Measurements from ENCODE around the gene GALNT14.

Gene GALNT14

GRCh38 chr2:31054842-31055388, 83.3 kb downstream of the GALNT14 start:
- Histone ChIP-seq H2AK5ac (ENCODE audit: low read length, severe bottlenecking) (no peak overlapping the region), H2AFZ (ENCODE audit: low read depth, low read length) (no peak overlapping the region), H2BK5ac (ENCODE audit: low read depth, low read length, poor library complexity, severe bottlenecking) (no peak overlapping the region), H3K14ac (ENCODE audit: low read length in 2 of 2) (no peak overlapping the region), H3K9me3 (ENCODE audit: control insufficient read depth, low read length) (no peaks in the 10 kb centered on the region), H2BK120ac (ENCODE audit: low read depth, low read length) (no peak overlapping the region), H2BK15ac (ENCODE audit: low read depth, poor library complexity, severe bottlenecking) (no peak overlapping the region), H3K4me3 (ENCODE audit: insufficient read depth in 1 of 2, low read depth in 1 of 2, low read length in 2 of 2) (no peak overlapping the region), H3K23ac (ENCODE audit: low read length in 2 of 2) (no peak overlapping the region), H4K91ac (ENCODE audit: low read length) (no peak overlapping the region), H3K36me3 (ENCODE audit: control insufficient read depth in 1 of 2, insufficient read depth in 2 of 2, low read depth in 1 of 2, low read length in 2 of 2) (peaks cover 0 to 2% of the 10 kb centered on the region in 2 experiments), H3K4me2 (ENCODE audit: low read length, poor library complexity, severe bottlenecking) (no peak overlapping the region), H3K4me1 (ENCODE audit: control insufficient read depth, insufficient read depth, low read depth, low read length) (peaks cover 18% of the 10 kb centered on the region), H3K4ac (ENCODE audit: low read depth in 1 of 2, low read length in 2 of 2) (no peak overlapping the region), H3K9ac (ENCODE audit: low read length) (no peak overlapping the region), H3K18ac (ENCODE audit: low read depth in 1 of 2, low read length in 2 of 2) (no peak overlapping the region), H3K27ac (ENCODE audit: low read length, poor library complexity, severe bottlenecking) (no peak overlapping the region), H3K27me3 (ENCODE audit: control insufficient read depth in 1 of 2, insufficient read depth in 1 of 2, low read length in 2 of 2) (no peaks in the 10 kb centered on the region), H3K79me1 (replicated peaks; ENCODE audit: low read length, poor library complexity, severe bottlenecking) (peaks cover 64% of the 10 kb centered on the region), H4K8ac (ENCODE audit: low read length) (no peak overlapping the region), H2BK12ac (ENCODE audit: low read length in 2 of 2) (no peak overlapping the region)
- no peak for DNase-seq
- 71% methylated on average over 7 of the region's 7 CpGs for WGBS

DNA sequence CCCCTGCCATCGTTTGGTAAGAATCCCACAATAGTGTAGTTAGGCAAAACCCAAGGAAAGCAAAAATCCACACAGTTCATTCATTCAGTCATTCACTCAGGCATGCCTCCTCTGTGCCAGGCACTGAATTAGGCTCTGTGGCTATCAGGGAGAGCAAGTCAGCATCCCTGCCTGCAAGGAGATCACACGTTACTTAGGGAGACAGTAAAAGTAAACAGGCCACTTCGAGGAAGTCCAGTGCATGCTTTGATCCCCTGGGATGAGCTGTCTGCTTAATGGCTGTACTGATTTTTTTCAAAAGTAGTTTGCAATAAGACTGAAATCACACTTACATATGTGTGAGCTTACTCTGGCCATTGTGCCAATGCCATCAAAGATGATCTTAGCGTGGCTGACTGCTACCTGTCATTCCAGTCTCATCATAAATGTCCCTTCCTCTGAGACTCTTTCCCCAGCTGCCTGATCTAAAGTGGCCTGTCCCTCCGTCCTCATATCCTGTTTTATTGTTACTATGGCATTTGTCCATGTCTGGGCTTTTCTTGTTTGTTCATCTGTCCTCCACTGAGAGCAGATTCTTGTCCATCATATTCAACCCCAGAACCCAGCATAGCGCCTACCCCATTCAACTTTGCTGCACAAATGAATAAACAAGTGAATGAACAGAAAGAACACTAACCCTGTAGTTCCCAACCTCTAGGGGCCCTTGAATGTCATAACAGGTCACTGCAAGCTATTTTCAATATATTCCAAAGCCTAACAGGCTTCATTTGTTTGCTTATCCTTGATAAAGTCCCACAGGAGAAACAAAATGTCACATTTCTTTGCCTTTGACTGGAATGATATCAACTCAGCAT, 84.1 kb downstream of the GALNT14 start:
- Histone ChIP-seq H2BK15ac (ENCODE audit: low read depth, poor library complexity, severe bottlenecking) (no peak overlapping the region), H3K79me1 (replicated peaks; ENCODE audit: low read length, poor library complexity, severe bottlenecking) (peaks cover 70% of the 10 kb centered on the region), H3K9me3 (ENCODE audit: control insufficient read depth, low read length) (no peaks in the 10 kb centered on the region), H3K4me1 (ENCODE audit: control insufficient read depth, insufficient read depth, low read depth, low read length) (peaks cover 18% of the 10 kb centered on the region), H3K4ac (ENCODE audit: low read depth in 1 of 2, low read length in 2 of 2) (no peak overlapping the region), H3K36me3 (ENCODE audit: control insufficient read depth in 1 of 2, insufficient read depth in 2 of 2, low read depth in 1 of 2, low read length in 2 of 2) (peaks cover 0 to 2% of the 10 kb centered on the region in 2 experiments), H3K9ac (ENCODE audit: low read length) (no peak overlapping the region), H2AFZ (ENCODE audit: low read depth, low read length) (no peak overlapping the region), H3K14ac (ENCODE audit: low read length in 2 of 2) (no peak overlapping the region), H3K18ac (ENCODE audit: low read depth in 1 of 2, low read length in 2 of 2) (no peak overlapping the region), H4K8ac (ENCODE audit: low read length) (no peak overlapping the region), H3K27me3 (ENCODE audit: control insufficient read depth in 1 of 2, insufficient read depth in 1 of 2, low read length in 2 of 2) (no peaks in the 10 kb centered on the region), H2BK120ac (ENCODE audit: low read depth, low read length) (no peak overlapping the region), H4K91ac (ENCODE audit: low read length) (no peak overlapping the region), H3K4me3 (ENCODE audit: insufficient read depth in 1 of 2, low read depth in 1 of 2, low read length in 2 of 2) (no peak overlapping the region), H2AK5ac (ENCODE audit: low read length, severe bottlenecking) (no peak overlapping the region), H2BK12ac (ENCODE audit: low read length in 2 of 2) (no peak overlapping the region), H2BK5ac (ENCODE audit: low read depth, low read length, poor library complexity, severe bottlenecking) (no peak overlapping the region), H3K27ac (ENCODE audit: low read length, poor library complexity, severe bottlenecking) (no peak overlapping the region), H3K23ac (ENCODE audit: low read length in 2 of 2) (no peak overlapping the region), H3K4me2 (ENCODE audit: low read length, poor library complexity, severe bottlenecking) (no peak overlapping the region)
- DNase-seq = no peak
- 47% methylated on average over 6 of the region's 6 CpGs for whole genome bisulfite sequencing

DNA sequence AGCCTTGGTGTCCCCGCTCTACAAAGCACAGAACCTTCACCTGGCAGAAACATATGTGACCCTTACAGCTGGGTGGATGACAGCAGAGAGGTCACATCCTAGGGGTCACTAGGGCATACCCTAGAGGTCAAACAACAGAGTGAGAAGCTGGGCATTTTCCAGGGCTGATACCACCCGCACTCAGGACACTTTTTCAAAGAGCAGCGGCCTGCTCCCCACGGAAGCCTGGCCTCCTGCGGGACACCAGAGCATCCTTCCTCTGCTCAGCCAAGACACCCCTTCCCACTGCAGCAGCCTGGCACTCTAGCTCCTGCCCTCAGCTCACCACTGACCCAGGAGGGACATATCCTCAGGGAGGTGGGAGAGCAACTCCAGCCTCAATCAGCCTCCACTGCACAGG, 86.0 kb downstream of the GALNT14 start:
- H4K8ac ChIP-seq (ENCODE audit: low read length) = no peak overlapping the region
- no peaks in the 10 kb centered on the region for H3K27me3 ChIP-seq (ENCODE audit: control insufficient read depth in 1 of 2, insufficient read depth in 1 of 2, low read length in 2 of 2)
- H2AFZ ChIP-seq (ENCODE audit: low read depth, low read length) = no peak overlapping the region
- H3K14ac ChIP-seq (ENCODE audit: low read length in 2 of 2) = no peak overlapping the region
- no peak overlapping the region for H3K27ac ChIP-seq (ENCODE audit: low read length, poor library complexity, severe bottlenecking)
- no peak overlapping the region for H2BK12ac ChIP-seq (ENCODE audit: low read length in 2 of 2)
- no peak overlapping the region for H4K91ac ChIP-seq (ENCODE audit: low read length)
- H2BK5ac ChIP-seq (ENCODE audit: low read depth, low read length, poor library complexity, severe bottlenecking) = no peak overlapping the region
- no peak overlapping the region for H3K9ac ChIP-seq (ENCODE audit: low read length)
- H2BK120ac ChIP-seq (ENCODE audit: low read depth, low read length) = no peak overlapping the region
- peaks cover 72% of the 10 kb centered on the region for H3K79me1 ChIP-seq (replicated peaks; ENCODE audit: low read length, poor library complexity, severe bottlenecking)
- 95% methylated on average over 5 of the region's 5 CpGs for WGBS
- H3K4ac ChIP-seq (ENCODE audit: low read depth in 1 of 2, low read length in 2 of 2) = no peak overlapping the region
- H3K4me1 ChIP-seq (ENCODE audit: control insufficient read depth, insufficient read depth, low read depth, low read length) = peaks cover 18% of the 10 kb centered on the region
- no peak overlapping the region for H2AK5ac ChIP-seq (ENCODE audit: low read length, severe bottlenecking)
- no peak overlapping the region for H3K4me2 ChIP-seq (ENCODE audit: low read length, poor library complexity, severe bottlenecking)
- H2BK15ac ChIP-seq (ENCODE audit: low read depth, poor library complexity, severe bottlenecking) = no peak overlapping the region
- no peak for DNase-seq
- H3K36me3 ChIP-seq (ENCODE audit: control insufficient read depth in 1 of 2, insufficient read depth in 2 of 2, low read depth in 1 of 2, low read length in 2 of 2) = peaks cover 0 to 2% of the 10 kb centered on the region in 2 experiments
- H3K4me3 ChIP-seq (ENCODE audit: insufficient read depth in 1 of 2, low read depth in 1 of 2, low read length in 2 of 2) = no peak overlapping the region
- H3K9me3 ChIP-seq (ENCODE audit: control insufficient read depth, low read length) = no peaks in the 10 kb centered on the region
- H3K18ac ChIP-seq (ENCODE audit: low read depth in 1 of 2, low read length in 2 of 2) = no peak overlapping the region
- H3K23ac ChIP-seq (ENCODE audit: low read length in 2 of 2) = no peak overlapping the region

GRCh38 chr2:31051258-31052140, 86.7 kb downstream of the GALNT14 start:
- Histone ChIP-seq H3K4ac (ENCODE audit: low read depth in 1 of 2, low read length in 2 of 2) (no peak overlapping the region), H4K8ac (ENCODE audit: low read length) (no peak overlapping the region), H4K91ac (ENCODE audit: low read length) (no peak overlapping the region), H3K14ac (ENCODE audit: low read length in 2 of 2) (no peak overlapping the region), H3K18ac (ENCODE audit: low read depth in 1 of 2, low read length in 2 of 2) (no peak overlapping the region), H2AK5ac (ENCODE audit: low read length, severe bottlenecking) (no peak overlapping the region), H2BK5ac (ENCODE audit: low read depth, low read length, poor library complexity, severe bottlenecking) (no peak overlapping the region), H3K23ac (ENCODE audit: low read length in 2 of 2) (no peak overlapping the region), H3K4me2 (ENCODE audit: low read length, poor library complexity, severe bottlenecking) (no peak overlapping the region), H3K9me3 (ENCODE audit: control insufficient read depth, low read length) (no peaks in the 10 kb centered on the region), H3K4me3 (ENCODE audit: insufficient read depth in 1 of 2, low read depth in 1 of 2, low read length in 2 of 2) (no peak overlapping the region), H3K9ac (ENCODE audit: low read length) (no peak overlapping the region), H3K27me3 (ENCODE audit: control insufficient read depth in 1 of 2, insufficient read depth in 1 of 2, low read length in 2 of 2) (no peaks in the 10 kb centered on the region), H2AFZ (ENCODE audit: low read depth, low read length) (no peak overlapping the region), H3K36me3 (ENCODE audit: control insufficient read depth in 1 of 2, insufficient read depth in 2 of 2, low read depth in 1 of 2, low read length in 2 of 2) (peaks cover 0 to 2% of the 10 kb centered on the region in 2 experiments), H3K79me1 (replicated peaks; ENCODE audit: low read length, poor library complexity, severe bottlenecking) (peaks cover 77% of the 10 kb centered on the region), H2BK12ac (ENCODE audit: low read length in 2 of 2) (no peak overlapping the region), H2BK120ac (ENCODE audit: low read depth, low read length) (no peak overlapping the region), H3K27ac (ENCODE audit: low read length, poor library complexity, severe bottlenecking) (no peak overlapping the region), H3K4me1 (ENCODE audit: control insufficient read depth, insufficient read depth, low read depth, low read length) (peaks cover 18% of the 10 kb centered on the region), H2BK15ac (ENCODE audit: low read depth, poor library complexity, severe bottlenecking) (no peak overlapping the region)
- 72% methylated on average over 9 of the region's 9 CpGs for WGBS
- no peak for DNase-seq

All from mesenchymal stem cell (in vitro differentiated cells and primary cell).